BLaER1 treated with 17β-estradiol and CSF1 and Interleukin-3, amounts not matched to agents 10 nM and 100 nM (cell line): ENCODE data around the gene ZNF784.

ENCODE experiments used
- H3K27ac ChIP-seq, 11 experiments: shearing (Covaris generic); formaldehyde crosslinking; 2 replicates each; pipeline ENCODE4 v1.8.1; 2022
- H3K27me3 ChIP-seq, 11 experiments: shearing (Covaris generic); formaldehyde crosslinking; 2 replicates each; pipeline ENCODE4 v1.8.1; 2022
- H3K36me3 ChIP-seq, 11 experiments: shearing (Covaris generic); formaldehyde crosslinking; 2 replicates each; pipeline ENCODE4 v1.8.1; 2022
- H3K4me1 ChIP-seq, 10 experiments: shearing (Covaris generic); formaldehyde crosslinking; 2 replicates each; pipeline ENCODE4 v1.8.1; 2022
- H3K4me2 ChIP-seq, 11 experiments: shearing (Covaris generic); formaldehyde crosslinking; 2 replicates each; pipeline ENCODE4 v1.8.1; 2022
- H3K4me3 ChIP-seq, 10 experiments: shearing (Covaris generic); formaldehyde crosslinking; 2 replicates each; pipeline ENCODE4 v1.8.1; 2022
- H3K9ac ChIP-seq, 11 experiments: shearing (Covaris generic); formaldehyde crosslinking; 2 replicates each; pipeline ENCODE4 v1.8.1; 2022
- H3K9me3 ChIP-seq, 11 experiments: shearing (Covaris generic); formaldehyde crosslinking; replicated peaks in 1 of 11; 2 replicates each; pipeline ENCODE4 v1.8.1; 2022
- H4K20me1 ChIP-seq, 11 experiments: shearing (Covaris generic); formaldehyde crosslinking; 2 replicates each; pipeline ENCODE4 v1.8.1; 2022
- Cebpa-rat ChIP-seq, 11 experiments: shearing (Covaris generic); IDR thresholded peaks; 2 replicates each; pipeline ENCODE4 v1.8.1; 2022

ZNF784 gene

DNA sequence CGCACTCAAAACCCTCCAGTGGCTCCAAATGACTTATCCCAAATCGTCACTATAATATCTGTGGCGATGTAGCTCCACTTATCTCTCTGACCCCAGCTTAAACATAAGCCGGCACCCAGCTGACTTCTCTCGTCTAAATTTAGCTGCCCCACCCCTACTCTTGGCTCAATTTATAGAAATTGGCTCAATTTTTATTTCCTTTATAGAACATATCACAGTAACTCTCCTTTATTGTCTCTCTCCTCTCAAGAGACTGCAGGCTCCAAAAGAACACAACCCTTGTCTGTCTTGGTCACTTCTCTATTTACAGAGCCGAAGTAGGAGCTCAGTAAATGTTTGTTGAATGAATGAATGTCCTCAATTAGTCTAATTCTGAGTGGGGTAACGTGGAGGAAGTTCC is 805 bp downstream of the ZNF784 start:
- no peaks in the 10 kb centered on the region for H3K9me3 ChIP-seq

DNA sequence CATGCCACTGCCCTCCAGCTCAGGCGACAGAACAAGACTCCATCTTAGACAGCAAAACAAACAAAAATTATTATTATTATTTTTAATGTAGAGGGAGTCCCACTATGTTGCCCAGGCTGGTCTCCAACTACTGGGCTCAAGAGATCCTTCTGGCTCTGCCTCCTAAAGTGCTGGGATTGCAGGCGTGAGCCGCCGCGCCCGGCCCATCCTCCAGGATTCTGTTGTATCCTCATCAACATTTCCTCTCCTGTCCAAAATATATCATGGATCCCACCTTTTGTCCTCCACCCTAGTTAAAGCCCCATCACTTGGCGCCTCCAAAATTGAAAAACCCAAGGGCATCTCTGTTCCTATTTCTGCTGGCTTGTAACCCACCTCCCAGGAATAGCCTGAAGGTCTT is 1.2 kb downstream of the ZNF784 start:
- Histone ChIP-seq H3K36me3 (peaks cover 16 to 41% (median 22%) of the 10 kb centered on the region in 11 experiments; a peak in 19 of 22 replicates), H3K9ac (no peak overlapping the region), H3K4me3 (no peak overlapping the region), H3K9me3 (no peaks in the 10 kb centered on the region), H3K4me1 (peaks cover 27 to 40% (median 32%) of the 10 kb centered on the region in 10 experiments), H3K27me3 (no peaks in the 10 kb centered on the region), H3K4me2 (peak overlapping the region in 10 of 11 experiments; percentile 9 to 35 (median 20); a peak in 7 of 22 replicates), H4K20me1 (peaks cover 0 to 20% (median 12%) of the 10 kb centered on the region in 11 experiments; a peak in 10 of 22 replicates), H3K27ac (peak overlapping the region in 1 of 11 experiments; percentile 29; a peak in 1 of 22 replicates)
- no peak for TF ChIP-seq Cebpa-rat (IDR thresholded peaks at IDR 0.05)

More for the DNA sequence above, 805 bp downstream of the ZNF784 start:
- peaks cover 0 to 20% (median 12%) of the 10 kb centered on the region in 11 experiments; a peak in 10 of 22 replicates for H4K20me1 ChIP-seq
- H3K4me1 ChIP-seq: peaks cover 30 to 40% (median 34%) of the 10 kb centered on the region in 10 experiments
- no peaks in the 10 kb centered on the region for H3K27me3 ChIP-seq
- H3K27ac ChIP-seq: peak overlapping the region in 5 of 11 experiments; percentile 9 to 47 (median 21); a peak in 5 of 22 replicates
- H3K9ac ChIP-seq: peak overlapping the region in 1 of 11 experiments; percentile 18; a peak in 1 of 22 replicates
- H3K36me3 ChIP-seq: peaks cover 16 to 36% (median 21%) of the 10 kb centered on the region in 11 experiments; a peak in 19 of 22 replicates
- TF ChIP-seq Cebpa-rat (IDR thresholded peaks at IDR 0.05): no peak
- peak overlapping the region; percentile 9 to 50 (median 24); a peak in 13 of 22 replicates for H3K4me2 ChIP-seq
- peak overlapping the region in 9 of 10 experiments; percentile 32 to 61 (median 55); a peak in 14 of 20 replicates for H3K4me3 ChIP-seq

DNA sequence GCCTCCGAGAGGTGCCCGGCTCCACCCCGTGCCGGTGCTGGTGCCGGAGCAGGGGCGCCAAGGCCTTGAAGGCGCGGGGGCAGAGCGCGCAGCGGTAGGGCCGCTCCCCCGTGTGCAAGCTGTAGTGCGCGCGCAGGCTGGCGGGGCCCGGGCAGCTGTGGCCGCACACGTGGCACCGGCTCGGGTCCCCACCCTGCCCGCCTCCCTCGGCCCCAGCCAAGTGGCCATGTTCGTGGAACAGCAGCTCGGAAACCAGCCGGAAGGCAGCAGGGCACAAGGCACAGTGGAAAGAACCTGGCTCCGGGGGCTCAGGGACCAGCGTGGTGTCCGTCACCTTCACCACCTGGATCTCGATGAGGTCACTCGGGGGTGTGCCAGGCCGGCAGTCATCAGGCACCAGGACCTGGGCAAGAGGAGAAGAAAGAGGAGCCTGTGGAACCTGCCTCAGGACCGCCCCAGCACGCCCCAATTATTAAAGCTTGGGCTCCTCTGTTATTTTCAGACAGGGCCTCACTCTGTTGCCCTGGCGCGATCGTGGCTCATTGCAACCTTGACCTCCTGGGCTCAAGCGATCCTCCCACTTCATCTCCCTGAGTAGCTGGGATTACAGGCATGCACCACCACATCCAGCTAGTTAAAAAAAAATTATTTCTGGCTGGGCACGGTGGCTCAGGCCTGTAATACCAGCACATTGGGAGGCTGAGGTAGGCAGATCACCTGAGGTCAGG is 2.0 kb downstream of the ZNF784 start:
- Histone ChIP-seq H3K4me3 (no peak overlapping the region), H3K4me1 (peaks cover 27 to 40% (median 32%) of the 10 kb centered on the region in 10 experiments), H3K9ac (no peak overlapping the region), H3K27me3 (no peaks in the 10 kb centered on the region), H3K4me2 (no peak overlapping the region), H3K36me3 (peaks cover 21 to 48% (median 28%) of the 10 kb centered on the region in 11 experiments), H3K9me3 (no peaks in the 10 kb centered on the region), H4K20me1 (peaks cover 0 to 20% (median 12%) of the 10 kb centered on the region in 11 experiments; a peak in 10 of 22 replicates), H3K27ac (no peak overlapping the region)
- TF ChIP-seq Cebpa-rat (IDR thresholded peaks at IDR 0.05): no peak

DNA sequence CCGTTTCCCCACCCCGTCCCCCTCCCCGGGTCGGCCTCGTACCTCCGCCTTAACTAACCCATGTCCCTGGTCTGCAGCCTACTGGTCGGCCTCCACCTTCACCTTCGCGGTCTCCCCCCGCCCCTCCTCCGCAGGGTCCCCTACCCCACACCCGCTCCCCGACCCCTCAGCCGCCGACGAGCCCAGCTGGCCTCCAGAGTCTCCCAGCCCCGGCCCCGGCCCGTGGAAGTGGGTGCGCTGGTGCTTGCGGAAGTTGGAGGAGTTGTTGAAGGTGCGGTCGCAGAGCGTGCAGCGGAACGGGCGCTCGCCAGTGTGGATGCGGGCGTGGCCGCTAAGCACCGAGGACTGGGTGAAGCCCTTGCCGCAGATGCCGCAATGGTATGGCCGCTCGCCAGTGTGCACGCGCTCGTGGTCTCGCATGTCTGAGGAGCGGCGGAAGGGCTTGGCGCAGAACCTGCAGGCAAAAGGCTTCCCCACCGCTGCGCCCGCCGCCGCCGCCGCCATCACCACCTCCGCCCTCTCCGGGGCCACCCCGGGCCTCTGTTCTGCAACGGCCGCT is 2.6 kb downstream of the ZNF784 start:
- Histone ChIP-seq H3K4me1 (peaks cover 27 to 40% (median 32%) of the 10 kb centered on the region in 10 experiments), H3K9me3 (no peaks in the 10 kb centered on the region), H3K9ac (no peak overlapping the region), H4K20me1 (peaks cover 0 to 20% (median 13%) of the 10 kb centered on the region in 11 experiments; a peak in 11 of 22 replicates), H3K27ac (no peak overlapping the region), H3K36me3 (peaks cover 26 to 53% (median 33%) of the 10 kb centered on the region in 11 experiments), H3K4me2 (no peak overlapping the region), H3K4me3 (no peak overlapping the region), H3K27me3 (no peaks in the 10 kb centered on the region)
- no peak for TF ChIP-seq Cebpa-rat (IDR thresholded peaks at IDR 0.05)

GRCh38 chr19:55621205-55621672 is 3.1 kb downstream of the ZNF784 start:
- Histone ChIP-seq H3K9me3 (no peaks in the 10 kb centered on the region), H3K36me3 (peaks cover 31 to 58% (median 38%) of the 10 kb centered on the region in 11 experiments), H3K27me3 (no peaks in the 10 kb centered on the region), H3K9ac (peak overlapping the region in 1 of 11 experiments; percentile 13; a peak in 1 of 22 replicates), H3K4me1 (peaks cover 26 to 40% (median 31%) of the 10 kb centered on the region in 10 experiments), H3K27ac (peak overlapping the region in 9 of 11 experiments; percentile 42 to 65 (median 54); a peak in 15 of 22 replicates), H4K20me1 (peaks cover 5 to 25% (median 13%) of the 10 kb centered on the region in 11 experiments; a peak in 13 of 22 replicates), H3K4me2 (peak overlapping the region in 8 of 11 experiments; percentile 13 to 78 (median 62); a peak in 12 of 22 replicates), H3K4me3 (no peak overlapping the region)
- no peak for TF ChIP-seq Cebpa-rat (IDR thresholded peaks at IDR 0.05)

GRCh38 chr19:55620410-55621204 is 3.8 kb downstream of the ZNF784 start:
- peaks cover 7 to 32% (median 15%) of the 10 kb centered on the region in 11 experiments; a peak in 14 of 22 replicates for H4K20me1 ChIP-seq
- peaks cover 37 to 65% (median 44%) of the 10 kb centered on the region in 11 experiments for H3K36me3 ChIP-seq
- peak overlapping the region in 10 of 11 experiments; percentile 6 to 65 (median 54); a peak in 19 of 22 replicates for H3K27ac ChIP-seq
- H3K4me2 ChIP-seq: peak overlapping the region; percentile 37 to 78 (median 60); a peak in 20 of 22 replicates
- H3K9ac ChIP-seq: peak overlapping the region in 4 of 11 experiments; percentile 5 to 29 (median 12); a peak in 4 of 22 replicates
- H3K9me3 ChIP-seq: no peaks in the 10 kb centered on the region
- peaks cover 26 to 40% (median 31%) of the 10 kb centered on the region in 10 experiments for H3K4me1 ChIP-seq
- TF ChIP-seq Cebpa-rat (IDR thresholded peaks at IDR 0.05): peak in 5 of 11 experiments; percentile 38 to 72 (median 58); a peak in 7 of 22 replicates
- no peaks in the 10 kb centered on the region for H3K27me3 ChIP-seq
- no peak overlapping the region for H3K4me3 ChIP-seq

- no peak overlapping the region for H3K27ac ChIP-seq
- no peak overlapping the region for H3K4me3 ChIP-seq
- H3K9me3 ChIP-seq: no peaks in the 10 kb centered on the region
- no peak for TF ChIP-seq Cebpa-rat (IDR thresholded peaks at IDR 0.05)
- peak overlapping the region in 2 of 11 experiments; percentile 7 to 70; a peak in 1 of 22 replicates for H3K4me2 ChIP-seq
- H3K9ac ChIP-seq: no peak overlapping the region
- peaks cover 49 to 76% (median 56%) of the 10 kb centered on the region in 11 experiments for H3K36me3 ChIP-seq
- no peaks in the 10 kb centered on the region for H3K27me3 ChIP-seq
- H4K20me1 ChIP-seq: peaks cover 7 to 41% (median 20%) of the 10 kb centered on the region in 11 experiments; a peak in 14 of 22 replicates
- H3K4me1 ChIP-seq: peaks cover 18 to 34% (median 25%) of the 10 kb centered on the region in 10 experiments
Measured at GRCh38 chr19:55619286-55619685, 5.1 kb downstream of the ZNF784 start.

- Histone ChIP-seq H3K27me3 (no peaks in the 10 kb centered on the region), H3K4me2 (no peak overlapping the region), H3K27ac (no peak overlapping the region), H3K4me3 (no peak overlapping the region), H4K20me1 (peaks cover 4 to 39% (median 21%) of the 10 kb centered on the region in 11 experiments; a peak in 14 of 22 replicates), H3K4me1 (peaks cover 13 to 28% (median 20%) of the 10 kb centered on the region in 10 experiments), H3K36me3 (peaks cover 51 to 82% (median 61%) of the 10 kb centered on the region in 11 experiments), H3K9me3 (no peaks in the 10 kb centered on the region), H3K9ac (no peak overlapping the region)
- no peak for TF ChIP-seq Cebpa-rat (IDR thresholded peaks at IDR 0.05)
Measured at GRCh38 chr19:55618426-55618825, 5.9 kb downstream of the ZNF784 start.
